HCT116 (cell line): Measurements from ENCODE around the gene MYH11.

ENCODE experiments used
- CTCF ChIP-seq, 3 experiments: fragments of 200-600 bp in 1 of 3; sonication (generic) in 1 of 3; IDR thresholded peaks in 2 of 3; conservative IDR thresholded peaks in 1 of 3; 2 replicates each; pipeline ENCODE4 v1.5.1; 2012 to 2017; ENCODE audit warnings: low read depth in 2 of 3, low read length in 2 of 3, antibody characterized with exemption in 1 of 3, borderline replicate concordance in 1 of 3, control low read depth in 1 of 3, mild to moderate bottlenecking in 1 of 3, mixed read lengths in 1 of 3, mixed run types in 1 of 3, moderate library complexity in 1 of 3; ENCODE audit not compliant: insufficient read depth in 1 of 3
- ELF1 ChIP-seq: IDR thresholded peaks from 2 replicates; pipeline ENCODE4 v1.6.1; 2012; ENCODE audit warnings: low read depth, borderline replicate concordance
- EZH2 ChIP-seq: fragments of 200-600 bp; sonication (generic); IDR thresholded peaks from 2 replicates; pipeline ENCODE4 v1.6.1; 2017; ENCODE audit warnings: antibody characterized with exemption, mixed run types
- POLR2A ChIP-seq: IDR thresholded peaks from 2 replicates; pipeline ENCODE4 v1.7.0; 2011; ENCODE audit warnings: borderline replicate concordance; ENCODE audit not compliant: insufficient read depth, insufficient read length; ENCODE audit errors: extremely low read depth
- RAD21 ChIP-seq: IDR thresholded peaks from 2 replicates; pipeline ENCODE4 v1.6.1; 2012; ENCODE audit warnings: low read depth, mild to moderate bottlenecking

DNA sequence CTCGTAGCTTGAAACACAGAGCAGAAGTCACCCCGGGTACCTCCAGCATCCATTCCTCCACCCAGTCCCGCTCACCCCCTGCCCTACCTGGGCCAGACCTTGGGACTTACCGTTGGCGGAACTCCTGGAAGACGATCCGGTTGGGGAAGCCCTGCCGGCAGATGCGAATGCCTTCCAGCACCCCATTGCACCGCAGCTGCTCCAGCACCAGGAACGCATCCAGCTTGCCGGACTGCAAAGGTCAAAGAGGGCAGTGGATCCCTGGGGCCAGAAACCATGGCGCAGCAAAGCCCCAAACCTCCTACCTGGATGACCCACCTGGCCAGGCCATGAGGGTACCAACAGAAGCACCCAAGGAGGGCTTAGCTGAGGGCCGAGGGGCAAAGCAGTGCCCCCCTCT is 108.9 kb downstream of the MYH11 start:
- TF ChIP-seq CTCF (IDR thresholded peaks at IDR 0.05 in 2 of 3, conservative IDR thresholded peaks at IDR 0.05 in 1 of 3; ENCODE audit: borderline replicate concordance in 1 of 3, insufficient read depth in 1 of 3, low read depth in 2 of 3, low read length in 2 of 3): no peak
- no peak for TF ChIP-seq EZH2
- no peak for TF ChIP-seq RAD21
- no peak for TF ChIP-seq POLR2A
- no peak for TF ChIP-seq ELF1
